CD14-positive monocyte (primary cell): ENCODE measurements around the gene RERE. TPM values are rescaled to one million over a fixed set of nuclear protein-coding genes. Genes with fewer than 3 reads are reported as not detected.
"Not testable (repeated sequence)": the region's sequence is repeated elsewhere in the genome, so short reads cannot be mapped to it uniquely, and the experiment has no call there.

ENCODE experiments used
- DNase-seq, 3 donors: peaks; one replicate each; pipeline ENCODE4 v3.0.0-alpha.2; 2011 to 2022
- H2AFZ ChIP-seq: 2 replicates; pipeline ENCODE4 v1.6.0; 2012; ENCODE audit warnings: mild to moderate bottlenecking, low read depth, low read length, inconsistent platforms; ENCODE audit not compliant: insufficient read depth, poor library complexity, severe bottlenecking
- H3K27ac ChIP-seq, 2 donors: 1 replicate in 1 of 2; 2 replicates in 1 of 2; pipeline ENCODE4 v1.5.1; 2012 to 2013; ENCODE audit warnings: low read length in 2 of 2, control low read depth in 1 of 2, inconsistent platforms in 1 of 2, low read depth in 1 of 2, mild to moderate bottlenecking in 1 of 2
- H3K27me3 ChIP-seq, 2 donors: one replicate each; pipeline versions ENCODE4 v1.6.0 to v1.6.1; 2011 to 2013; ENCODE audit warnings: low read length in 2 of 2; ENCODE audit not compliant: control insufficient read depth in 2 of 2, insufficient read depth in 2 of 2
- H3K36me3 ChIP-seq, 2 donors: replicated peaks in 1 of 2; 1 replicate in 1 of 2; 2 replicates in 1 of 2; pipeline versions ENCODE4 v1.5.1 to v1.6.1; 2012 to 2013; ENCODE audit warnings: low read length in 2 of 2, control low read depth in 1 of 2, inconsistent platforms in 1 of 2, mild to moderate bottlenecking in 1 of 2; ENCODE audit not compliant: insufficient read depth in 2 of 2, control insufficient read depth in 1 of 2
- H3K4me1 ChIP-seq, 2 donors: 1 replicate in 1 of 2; 2 replicates in 1 of 2; pipeline versions ENCODE4 v1.5.1 to v1.6.1; 2012 to 2013; ENCODE audit warnings: low read length in 2 of 2, control low read depth in 1 of 2, inconsistent platforms in 1 of 2, mild to moderate bottlenecking in 1 of 2, moderate library complexity in 1 of 2; ENCODE audit not compliant: insufficient read depth in 2 of 2, control insufficient read depth in 1 of 2
- H3K4me2 ChIP-seq: replicated peaks from 2 replicates; pipeline ENCODE3; 2012; ENCODE audit warnings: low read length, moderate library complexity, mild to moderate bottlenecking; ENCODE audit not compliant: poor library complexity, severe bottlenecking; ENCODE audit errors: extremely low read depth
- H3K4me3 ChIP-seq, 3 experiments: fragments of 200-600 bp in 1 of 3; sonication (generic) in 1 of 3; replicated peaks in 1 of 3; 1 replicate in 2 of 3; 2 replicates in 1 of 3; pipeline ENCODE4 v1.5.1; 2011 to 2013; ENCODE audit warnings: low read length in 3 of 3, mild to moderate bottlenecking in 3 of 3, control low read depth in 2 of 3, low read depth in 2 of 3, inconsistent platforms in 1 of 3, moderate library complexity in 1 of 3
- H3K79me2 ChIP-seq: 2 replicates; pipeline ENCODE4 v1.6.0; 2012; ENCODE audit warnings: mild to moderate bottlenecking, control low read depth, inconsistent platforms, low read length, moderate library complexity; ENCODE audit not compliant: insufficient read depth
- H3K9ac ChIP-seq: 2 replicates; pipeline ENCODE4 v1.6.0; 2017; ENCODE audit warnings: low read length, mild to moderate bottlenecking; ENCODE audit not compliant: insufficient read depth, poor library complexity, severe bottlenecking
- H3K9me3 ChIP-seq, 2 donors: replicated peaks in 1 of 2; 1 replicate in 1 of 2; 2 replicates in 1 of 2; pipeline versions ENCODE4 v1.5.1 to v1.6.1; 2012 to 2013; ENCODE audit warnings: low read length in 2 of 2, control low read depth in 1 of 2; ENCODE audit not compliant: control insufficient read depth in 1 of 2, insufficient read depth in 1 of 2
- H4K20me1 ChIP-seq: 2 replicates; pipeline ENCODE4 v1.6.0; 2012; ENCODE audit warnings: mild to moderate bottlenecking, low read length, control low read depth, moderate library complexity; ENCODE audit not compliant: insufficient read depth
- H3K27ac Mint-ChIP-seq, 7 donors: one replicate each; pipeline ENCODE4 v1.8.0; 2020; ENCODE audit warnings: mild to moderate bottlenecking in 7 of 7, mixed read lengths in 7 of 7, moderate library complexity in 6 of 7, inconsistent platforms in 2 of 7
- H3K27me3 Mint-ChIP-seq, 3 donors: one replicate each; pipeline ENCODE4 v1.8.0; 2021 to 2022; ENCODE audit warnings: low read depth in 3 of 3, mild to moderate bottlenecking in 3 of 3, mixed read lengths in 3 of 3, moderate library complexity in 3 of 3, inconsistent platforms in 1 of 3
- H3K36me3 Mint-ChIP-seq, 2 donors: one replicate each; pipeline ENCODE4 v1.8.0; 2020; ENCODE audit warnings: mixed read lengths in 2 of 2, inconsistent platforms in 1 of 2, mild to moderate bottlenecking in 1 of 2
- H3K4me1 Mint-ChIP-seq: one replicate; pipeline ENCODE4 v1.8.0; 2020; ENCODE audit warnings: mild to moderate bottlenecking, mixed read lengths
- H3K4me3 Mint-ChIP-seq, 2 donors: one replicate each; pipeline ENCODE4 v1.8.0; 2020; ENCODE audit warnings: mild to moderate bottlenecking in 2 of 2, mixed read lengths in 2 of 2, moderate library complexity in 1 of 2
- H3K9me3 Mint-ChIP-seq, 7 donors: one replicate each; pipeline ENCODE4 v1.8.0; 2020 to 2022; ENCODE audit warnings: mixed read lengths in 7 of 7, mild to moderate bottlenecking in 6 of 7, moderate library complexity in 6 of 7, inconsistent platforms in 2 of 7
- CTCF ChIP-seq: fragments of 200-600 bp; IDR thresholded peaks from one replicate; pipeline ENCODE4 v1.8.0; 2022; ENCODE audit warnings: antibody characterized with exemption, mild to moderate bottlenecking
- WGBS: methylation state at CpG from one replicate; pipeline ENCODE4 v1.1.5; 2013; ENCODE audit warnings: missing lambda C conversion rate; ENCODE audit not compliant: insufficient coverage; 5-methylcytosine and 5-hydroxymethylcytosine counted together
- intact Hi-C, 2 donors: fragments of 100-400 bp; cut with micrococcal nuclease; formaldehyde crosslinking; loops; one replicate each; pipeline versions ENCODE4 v1.15.0 to v1.15.1; 2023
- polyA plus RNA-seq, 3 donors: library from polyadenylated mRNA; depleted of rRNA in 1 of 3; unstranded in 2 of 3; stranded (reverse) in 1 of 3; fragments of 300-500 nt in 2 of 3; fragments of >200 nt in 1 of 3; fragmentation: Illumina TruSeq in 2 of 3; gene quantifications; 1 replicate in 2 of 3; 2 replicates in 1 of 3; pipeline ENCODE4 v1.2.3, GENCODE V29; 2012 to 2021

Gene RERE
- polyA plus RNA-seq, 3 donors: 1.2 to 19.4 (median 3.8) TPM

GRCh38 chr1:8381618-8382017, 435.8 kb downstream of the RERE start:
- Histone ChIP-seq H3K4me3 (no peak overlapping the region), H3K4me2 (no peak overlapping the region), H3K9me3 (no peaks in the 10 kb centered on the region), H3K79me2 (peaks cover 83% of the 10 kb centered on the region), H4K20me1 (peaks cover 97% of the 10 kb centered on the region), H3K36me3 (peaks cover 13 to 74% of the 10 kb centered on the region in 2 donors), H3K9ac (no peak overlapping the region), H2AFZ (no peak overlapping the region), H3K27me3 (no peaks in the 10 kb centered on the region), H3K27ac (no peak overlapping the region), H3K4me1 (peaks cover 42% of the 10 kb centered on the region in 2 donors)
- Mint-ChIP-seq H3K27me3 (no peaks in the 10 kb centered on the region), H3K36me3 (peaks cover 46 to 69% of the 10 kb centered on the region in 2 donors), H3K4me1 (peaks cover 67% of the 10 kb centered on the region), H3K9me3 (no peaks in the 10 kb centered on the region), H3K4me3 (no peak overlapping the region), H3K27ac (peak overlapping the region in 1 of 7 donors; percentile 90)
- no peak for DNase-seq
- 85% methylated on average over 8 of the region's 8 CpGs for WGBS
- no peak for TF ChIP-seq CTCF
- intact Hi-C loops: no loop called here

- H2AFZ ChIP-seq, H3K27ac ChIP-seq, H3K9ac ChIP-seq, H3K4me3 ChIP-seq, H3K27me3 ChIP-seq, intact Hi-C loops, H3K4me2 ChIP-seq, H3K9me3 Mint-ChIP-seq, H3K4me3 Mint-ChIP-seq, H3K27me3 Mint-ChIP-seq, DNase-seq, H3K9me3 ChIP-seq: not testable (repeated sequence)
- WGBS: 100% methylated on average over 2 of the region's 6 CpGs
- Histone ChIP-seq H3K79me2 (peaks cover 81% of the 10 kb centered on the region), H3K36me3 (peaks cover 15 to 74% of the 10 kb centered on the region in 2 donors), H4K20me1 (peaks cover 99% of the 10 kb centered on the region), H3K4me1 (peaks cover 38 to 42% of the 10 kb centered on the region in 2 donors)
- Mint-ChIP-seq H3K4me1 (peaks cover 59% of the 10 kb centered on the region), H3K27ac (peak overlapping the region in 1 of 7 donors; percentile 28), H3K36me3 (peaks cover 44 to 65% of the 10 kb centered on the region in 2 donors)
Observed at GRCh38 chr1:8380310-8380709, 437.1 kb downstream of the RERE start.
